Neural crest cell (in vitro differentiated cells): Measurements from ENCODE around the gene RABGAP1L. TPM values are rescaled to one million over a fixed set of nuclear protein-coding genes. Genes with fewer than 3 reads are reported as not detected.
A peak's percentile ranks its signal among the peaks of the same experiment; 100 is the strongest.

Experiments
- DNase-seq: peaks from one replicate; pipeline ENCODE4 v3.0.0; 2021; ENCODE audit warnings: low read depth, mixed read lengths, low spot score
- H3K27ac Mint-ChIP-seq: one replicate; pipeline ENCODE4 v1.8.0; 2021; ENCODE audit warnings: mild to moderate bottlenecking, mixed read lengths; ENCODE audit not compliant: unreplicated experiment
- H3K27me3 Mint-ChIP-seq: 2 replicates; pipeline ENCODE4 v1.8.0; 2021; ENCODE audit warnings: low read depth, mild to moderate bottlenecking, mixed read lengths
- H3K36me3 Mint-ChIP-seq: 2 replicates; pipeline ENCODE4 v1.8.0; 2021; ENCODE audit warnings: low read depth, mild to moderate bottlenecking, mixed read lengths
- H3K4me1 Mint-ChIP-seq: 2 replicates; pipeline ENCODE4 v1.8.0; 2021; ENCODE audit warnings: mixed read lengths
- H3K4me3 Mint-ChIP-seq: one replicate; pipeline ENCODE4 v1.8.0; 2021; ENCODE audit warnings: mild to moderate bottlenecking, mixed read lengths
- H3K9me3 Mint-ChIP-seq: 2 replicates; pipeline ENCODE4 v1.8.0; 2021; ENCODE audit warnings: mixed read lengths
- CTCF ChIP-seq: fragments of 200-600 bp; sonication (generic); conservative IDR thresholded peaks from 2 replicates; pipeline ENCODE4 v1.5.0; 2021; ENCODE audit warnings: antibody characterized with exemption, mild to moderate bottlenecking
- total RNA-seq: library from RNA; stranded (reverse); gene quantifications from 2 replicates; pipeline ENCODE4 v1.2.1, GENCODE V29; 2021

The RABGAP1L gene
- total RNA-seq, 1 donor from 2014 or later: 25.6 TPM

- Mint-ChIP-seq H3K36me3 (peaks cover 3% of the 10 kb centered on the region), H3K9me3 (peaks cover 9% of the 10 kb centered on the region), H3K4me3 (no peak overlapping the region), H3K27me3 (no peaks in the 10 kb centered on the region), H3K4me1 (no peaks in the 10 kb centered on the region), H3K27ac (no peak overlapping the region)
- no peak for TF ChIP-seq CTCF
- no peak for DNase-seq
Observed at GRCh38 chr1:174922121-174922520, 762.8 kb downstream of the RABGAP1L start.

- DNase-seq: no peak
- TF ChIP-seq CTCF: no peak
- H3K27me3 Mint-ChIP-seq: no peaks in the 10 kb centered on the region
- no peak overlapping the region for H3K4me3 Mint-ChIP-seq
- H3K27ac Mint-ChIP-seq: no peak overlapping the region
- peaks cover 3% of the 10 kb centered on the region for H3K36me3 Mint-ChIP-seq
- H3K9me3 Mint-ChIP-seq: peaks cover 9% of the 10 kb centered on the region
- H3K4me1 Mint-ChIP-seq: peaks cover 11% of the 10 kb centered on the region
Observed at GRCh38 chr1:174923820-174924219, 764.5 kb downstream of the RABGAP1L start.

GRCh38 chr1:174928541-174928940 lies 769.2 kb downstream of the RABGAP1L start:
- no peak overlapping the region for H3K4me3 Mint-ChIP-seq
- no peaks in the 10 kb centered on the region for H3K27me3 Mint-ChIP-seq
- peaks cover 33% of the 10 kb centered on the region for H3K4me1 Mint-ChIP-seq
- no peaks in the 10 kb centered on the region for H3K36me3 Mint-ChIP-seq
- H3K27ac Mint-ChIP-seq: peak overlapping the region; percentile 15
- no peak for DNase-seq
- H3K9me3 Mint-ChIP-seq: peaks cover 3% of the 10 kb centered on the region
- no peak for TF ChIP-seq CTCF

GRCh38 chr1:174931214-174931613 lies 771.9 kb downstream of the RABGAP1L start:
- Mint-ChIP-seq H3K4me3 (peak overlapping the region; percentile 28), H3K4me1 (peaks cover 33% of the 10 kb centered on the region), H3K9me3 (no peaks in the 10 kb centered on the region), H3K27me3 (no peaks in the 10 kb centered on the region), H3K36me3 (no peaks in the 10 kb centered on the region), H3K27ac (no peak overlapping the region)
- no peak for DNase-seq
- TF ChIP-seq CTCF: no peak

- H3K27me3 Mint-ChIP-seq: no peaks in the 10 kb centered on the region
- DNase-seq: no peak
- no peak for TF ChIP-seq CTCF
- H3K4me1 Mint-ChIP-seq: peaks cover 33% of the 10 kb centered on the region
- no peak overlapping the region for H3K27ac Mint-ChIP-seq
- H3K36me3 Mint-ChIP-seq: no peaks in the 10 kb centered on the region
- H3K9me3 Mint-ChIP-seq: no peaks in the 10 kb centered on the region
- no peak overlapping the region for H3K4me3 Mint-ChIP-seq
Observed at GRCh38 chr1:174932587-174932986, 773.3 kb downstream of the RABGAP1L start.
